ENCODE measurements around the gene PJA2. TPM values are rescaled to one million over a fixed set of nuclear protein-coding genes. Genes with fewer than 3 reads are reported as not detected.
"Not testable (repeated sequence)": the region's sequence is repeated elsewhere in the genome, so short reads cannot be mapped to it uniquely, and the experiment has no call there.

PJA2 gene
- total and polyA plus RNA-seq, 4 donors, result 65.9 to 157 (median 101) TPM

DNA sequence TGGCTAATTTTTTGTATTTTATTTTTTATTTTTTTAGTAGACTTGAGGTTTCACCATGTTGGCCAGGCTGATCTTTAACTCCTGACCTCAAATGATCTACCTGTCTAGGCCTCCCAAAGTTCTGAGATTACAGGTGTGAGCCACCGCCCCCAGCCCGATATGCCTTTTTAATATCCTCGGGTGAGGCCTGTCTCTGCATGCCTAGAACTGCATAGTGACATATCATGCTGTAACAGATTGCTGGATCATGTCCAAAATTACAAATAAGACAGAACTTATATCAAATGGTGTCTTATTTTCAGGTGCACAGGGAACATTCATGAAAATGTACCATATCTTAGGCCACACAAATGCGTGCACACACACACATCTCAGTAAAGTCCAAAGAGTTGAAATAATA lies 39.1 kb upstream of the PJA2 start:
- H3K9me3 ChIP-seq (ENCODE audit: control insufficient read depth, low read length), result no peaks in the 10 kb centered on the region
- H3K27ac ChIP-seq (ENCODE audit: low read depth in 1 of 2, low read length in 2 of 2), result no peak overlapping the region
- DNase-seq (no peak), ATAC-seq (ENCODE audit: low FRiP score) (no peak)
- no peaks in the 10 kb centered on the region for H3K4me1 ChIP-seq (ENCODE audit: control insufficient read depth in 1 of 2, insufficient read depth in 2 of 2, low read length in 2 of 2)
- WGBS, 2 donors, result 72 to 90% methylated on average over 4 of the region's 4 CpGs
- H3K36me3 ChIP-seq (ENCODE audit: control insufficient read depth in 1 of 2, insufficient read depth in 2 of 2, low read length in 1 of 2), result no peaks in the 10 kb centered on the region
- no peaks in the 10 kb centered on the region for H3K27me3 ChIP-seq (ENCODE audit: control insufficient read depth in 1 of 2, insufficient read depth in 2 of 2, low read length in 1 of 2)
- no peak overlapping the region for H3K4me3 ChIP-seq (ENCODE audit: low read length in 2 of 2)
- intact Hi-C loops (cut with DNase I), result no loop called here

DNA sequence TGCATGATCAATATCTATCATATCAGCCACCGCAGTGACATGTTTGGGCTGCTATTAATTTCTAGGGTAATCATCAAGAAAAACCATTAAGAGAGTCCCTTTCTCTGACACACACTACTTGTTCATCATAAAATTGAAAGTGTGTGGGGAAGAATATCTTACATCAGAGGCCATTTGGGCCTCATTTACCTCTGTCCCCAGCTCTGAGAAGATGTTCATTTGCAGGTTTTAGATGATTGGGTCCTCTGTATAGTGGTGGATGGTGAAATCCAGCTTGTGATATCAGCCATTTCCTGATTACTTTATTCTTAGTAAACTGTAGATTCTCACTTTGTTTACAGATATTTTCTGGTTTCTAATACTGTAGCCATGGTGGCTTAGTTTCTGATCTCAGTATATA lies 29.8 kb upstream of the PJA2 start:
- 83 to 86% methylated on average over 1 of the region's 1 CpG for WGBS, 2 donors
- intact Hi-C loops (cut with DNase I), result no loop called here
- Histone ChIP-seq H3K4me1 (ENCODE audit: control insufficient read depth in 1 of 2, insufficient read depth in 2 of 2, low read length in 2 of 2) (no peaks in the 10 kb centered on the region), H3K36me3 (ENCODE audit: control insufficient read depth in 1 of 2, insufficient read depth in 2 of 2, low read length in 1 of 2) (no peaks in the 10 kb centered on the region), H3K27me3 (ENCODE audit: control insufficient read depth in 1 of 2, insufficient read depth in 2 of 2, low read length in 1 of 2) (no peaks in the 10 kb centered on the region), H3K4me3 (ENCODE audit: low read length in 2 of 2) (no peak overlapping the region), H3K9me3 (ENCODE audit: control insufficient read depth, low read length) (no peaks in the 10 kb centered on the region), H3K27ac (ENCODE audit: low read depth in 1 of 2, low read length in 2 of 2) (no peak overlapping the region)
- no peak for ATAC-seq (ENCODE audit: low FRiP score)
- no peak for DNase-seq

DNA sequence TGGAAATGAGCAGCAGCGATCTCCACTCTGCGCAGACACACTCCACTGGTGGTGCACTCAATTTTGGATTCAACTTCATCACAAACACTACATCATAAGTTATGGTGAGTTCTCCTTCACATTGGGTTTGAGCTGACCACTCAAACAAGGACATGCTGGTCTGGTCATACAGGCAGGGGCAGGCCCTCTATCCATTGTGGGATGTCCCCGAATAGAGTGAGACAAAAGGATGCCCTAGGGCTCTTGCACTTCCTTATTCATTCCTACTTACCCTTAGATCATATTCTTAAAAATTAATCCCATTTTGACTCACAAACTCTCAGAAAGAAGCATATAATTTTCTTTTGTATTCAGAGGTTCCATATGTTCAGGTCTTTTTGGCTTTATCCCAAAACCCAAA lies 16.3 kb upstream of the PJA2 start:
- intact Hi-C loops (cut with DNase I), result no loop called here
- 98 to 99% methylated on average over 3 of the region's 3 CpGs for WGBS, 2 donors
- Histone ChIP-seq H3K27me3 (ENCODE audit: control insufficient read depth in 1 of 2, insufficient read depth in 2 of 2, low read length in 1 of 2) (no peaks in the 10 kb centered on the region), H3K4me3 (ENCODE audit: low read length in 2 of 2) (no peak overlapping the region), H3K36me3 (ENCODE audit: control insufficient read depth in 1 of 2, insufficient read depth in 2 of 2, low read length in 1 of 2) (no peaks in the 10 kb centered on the region), H3K9me3 (ENCODE audit: control insufficient read depth, low read length) (no peaks in the 10 kb centered on the region), H3K27ac (ENCODE audit: low read depth in 1 of 2, low read length in 2 of 2) (no peak overlapping the region), H3K4me1 (ENCODE audit: control insufficient read depth in 1 of 2, insufficient read depth in 2 of 2, low read length in 2 of 2) (no peaks in the 10 kb centered on the region)
- ATAC-seq (ENCODE audit: low FRiP score) (no peak), DNase-seq (no peak)

DNA sequence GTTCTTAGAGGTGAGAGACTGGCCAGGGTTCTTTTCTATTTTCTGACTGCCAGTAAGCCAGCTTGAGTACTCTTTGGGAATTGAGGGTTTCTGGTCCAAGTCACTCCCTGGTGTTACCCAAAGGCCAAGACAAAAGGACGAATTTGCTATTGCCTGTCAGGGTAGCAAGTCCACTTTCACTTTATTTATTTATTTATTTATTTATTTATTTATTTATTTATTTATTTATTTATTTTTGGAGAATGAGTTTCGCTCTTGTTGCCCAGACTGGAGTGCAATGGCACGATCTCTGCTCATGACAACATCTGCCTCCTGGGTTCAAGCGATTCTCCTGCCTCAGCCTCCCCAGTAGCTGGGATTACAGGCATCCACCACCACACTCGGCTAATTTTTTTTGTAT lies 15.7 kb upstream of the PJA2 start:
- H3K36me3 ChIP-seq (ENCODE audit: control insufficient read depth in 1 of 2, insufficient read depth in 2 of 2, low read length in 1 of 2); H3K27me3 ChIP-seq (ENCODE audit: control insufficient read depth in 1 of 2, insufficient read depth in 2 of 2, low read length in 1 of 2); intact Hi-C loops (cut with DNase I); ATAC-seq (ENCODE audit: low FRiP score); H3K27ac ChIP-seq (ENCODE audit: low read depth in 1 of 2, low read length in 2 of 2); DNase-seq; H3K4me1 ChIP-seq (ENCODE audit: control insufficient read depth in 1 of 2, insufficient read depth in 2 of 2, low read length in 2 of 2); H3K9me3 ChIP-seq (ENCODE audit: control insufficient read depth, low read length); H3K4me3 ChIP-seq (ENCODE audit: low read length in 2 of 2): not testable (repeated sequence)
- WGBS, 2 donors, result 95 to 98% methylated on average over 5 of the region's 5 CpGs

DNA sequence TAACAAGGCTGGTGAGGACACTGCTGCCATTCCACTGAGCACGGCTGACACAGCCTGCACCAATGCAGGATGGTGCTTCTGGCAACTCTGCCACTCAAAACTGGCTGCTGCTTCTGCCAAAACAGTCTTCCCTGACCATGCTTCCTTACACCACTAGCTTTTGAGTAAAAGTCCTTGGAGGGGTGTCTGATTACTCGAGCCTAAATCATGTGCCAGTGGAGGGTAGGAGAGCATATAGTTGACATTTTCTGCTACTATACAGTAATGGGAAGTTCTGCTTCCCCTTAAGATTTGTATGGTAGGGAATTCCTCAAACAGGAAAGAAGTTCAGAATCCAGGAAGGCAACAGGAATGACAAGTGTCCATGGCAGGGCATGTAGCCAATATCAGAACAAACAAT lies 12.2 kb upstream of the PJA2 start:
- no peak for ATAC-seq (ENCODE audit: low FRiP score)
- H3K27me3 ChIP-seq (ENCODE audit: control insufficient read depth in 1 of 2, insufficient read depth in 2 of 2, low read length in 1 of 2), result no peaks in the 10 kb centered on the region
- no peak for DNase-seq
- H3K36me3 ChIP-seq (ENCODE audit: control insufficient read depth in 1 of 2, insufficient read depth in 2 of 2, low read length in 1 of 2), result no peaks in the 10 kb centered on the region
- no peak overlapping the region for H3K27ac ChIP-seq (ENCODE audit: low read depth in 1 of 2, low read length in 2 of 2)
- WGBS, 2 donors, result 70 to 73% methylated on average over 2 of the region's 2 CpGs
- no peaks in the 10 kb centered on the region for H3K4me1 ChIP-seq (ENCODE audit: control insufficient read depth in 1 of 2, insufficient read depth in 2 of 2, low read length in 2 of 2)
- intact Hi-C loops (cut with DNase I), result no loop called here
- H3K9me3 ChIP-seq (ENCODE audit: control insufficient read depth, low read length), result no peaks in the 10 kb centered on the region
- no peak overlapping the region for H3K4me3 ChIP-seq (ENCODE audit: low read length in 2 of 2)

DNA sequence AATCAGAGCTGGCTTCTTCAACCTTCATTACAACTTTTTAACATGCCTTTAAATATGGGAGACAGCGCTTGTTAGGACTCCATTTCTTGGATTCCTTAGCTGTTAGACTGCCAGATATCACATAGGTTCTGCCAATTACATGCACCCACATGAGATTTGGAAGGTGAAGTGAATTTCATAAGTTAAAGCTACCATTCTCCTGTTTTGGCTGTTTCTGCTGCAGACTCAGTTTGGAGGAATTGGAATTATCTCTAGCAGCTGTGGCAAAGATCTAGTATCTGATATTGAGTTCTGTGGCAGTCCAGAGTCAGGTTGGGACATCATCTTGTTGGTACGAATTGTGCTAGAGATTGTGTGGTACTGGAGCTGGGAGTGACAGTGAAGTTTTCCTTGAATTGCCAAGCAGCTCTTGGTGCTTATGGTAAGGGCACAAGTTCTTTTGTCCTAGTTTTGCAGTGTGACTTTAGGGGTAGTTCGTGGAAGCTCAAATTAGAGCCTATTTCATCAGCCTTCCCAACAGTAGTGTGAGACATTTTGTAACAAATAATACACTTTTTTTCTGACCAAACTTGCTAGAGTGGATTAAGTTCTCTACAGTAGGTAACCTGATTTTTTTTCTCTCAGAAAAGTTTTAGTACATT lies 9.1 kb upstream of the PJA2 start:
- H3K4me1 ChIP-seq (ENCODE audit: control insufficient read depth in 1 of 2, insufficient read depth in 2 of 2, low read length in 2 of 2), result no peaks in the 10 kb centered on the region
- H3K36me3 ChIP-seq (ENCODE audit: control insufficient read depth in 1 of 2, insufficient read depth in 2 of 2, low read length in 1 of 2), result no peaks in the 10 kb centered on the region
- ATAC-seq (ENCODE audit: low FRiP score) (no peak), DNase-seq (no peak)
- H3K27ac ChIP-seq (ENCODE audit: low read depth in 1 of 2, low read length in 2 of 2), result no peak overlapping the region
- H3K27me3 ChIP-seq (ENCODE audit: control insufficient read depth in 1 of 2, insufficient read depth in 2 of 2, low read length in 1 of 2), result no peaks in the 10 kb centered on the region
- WGBS, 2 donors, result 28 to 31% methylated on average over 3 of the region's 3 CpGs
- no peaks in the 10 kb centered on the region for H3K9me3 ChIP-seq (ENCODE audit: control insufficient read depth, low read length)
- intact Hi-C loops (cut with DNase I), result no loop called here
- H3K4me3 ChIP-seq (ENCODE audit: low read length in 2 of 2), result no peak overlapping the region

DNA sequence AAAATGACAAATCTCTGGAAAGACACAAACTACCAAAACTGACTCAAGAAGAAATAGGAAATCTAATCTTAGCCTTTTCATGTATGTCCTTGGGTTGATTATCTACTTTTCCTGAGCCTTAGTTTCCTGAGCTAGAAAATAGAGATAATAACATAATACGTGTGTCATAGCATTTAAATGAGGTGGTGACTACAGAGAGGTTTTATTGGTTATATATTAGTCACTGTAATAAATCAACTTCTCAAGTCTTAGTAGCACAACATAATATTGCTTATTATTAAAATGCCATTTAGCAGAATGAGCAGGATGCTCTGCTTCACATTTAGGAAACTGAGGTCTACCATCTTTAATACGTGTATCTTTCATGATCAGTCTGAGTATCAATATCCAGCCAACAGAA lies 7.1 kb upstream of the PJA2 start:
- whole genome bisulfite sequencing, 2 donors, result 89 to 95% methylated on average over 2 of the region's 2 CpGs
- Histone ChIP-seq H3K9me3 (ENCODE audit: control insufficient read depth, low read length) (no peaks in the 10 kb centered on the region), H3K4me1 (ENCODE audit: control insufficient read depth in 1 of 2, insufficient read depth in 2 of 2, low read length in 2 of 2) (peaks cover 0 to 2% of the 10 kb centered on the region in 2 donors), H3K27ac (ENCODE audit: low read depth in 1 of 2, low read length in 2 of 2) (no peak overlapping the region), H3K4me3 (ENCODE audit: low read length in 2 of 2) (no peak overlapping the region), H3K27me3 (ENCODE audit: control insufficient read depth in 1 of 2, insufficient read depth in 2 of 2, low read length in 1 of 2) (no peaks in the 10 kb centered on the region), H3K36me3 (ENCODE audit: control insufficient read depth in 1 of 2, insufficient read depth in 2 of 2, low read length in 1 of 2) (no peaks in the 10 kb centered on the region)
- ATAC-seq (ENCODE audit: low FRiP score), result no peak
- no peak for DNase-seq
- intact Hi-C loops (cut with DNase I), result no loop called here

DNA sequence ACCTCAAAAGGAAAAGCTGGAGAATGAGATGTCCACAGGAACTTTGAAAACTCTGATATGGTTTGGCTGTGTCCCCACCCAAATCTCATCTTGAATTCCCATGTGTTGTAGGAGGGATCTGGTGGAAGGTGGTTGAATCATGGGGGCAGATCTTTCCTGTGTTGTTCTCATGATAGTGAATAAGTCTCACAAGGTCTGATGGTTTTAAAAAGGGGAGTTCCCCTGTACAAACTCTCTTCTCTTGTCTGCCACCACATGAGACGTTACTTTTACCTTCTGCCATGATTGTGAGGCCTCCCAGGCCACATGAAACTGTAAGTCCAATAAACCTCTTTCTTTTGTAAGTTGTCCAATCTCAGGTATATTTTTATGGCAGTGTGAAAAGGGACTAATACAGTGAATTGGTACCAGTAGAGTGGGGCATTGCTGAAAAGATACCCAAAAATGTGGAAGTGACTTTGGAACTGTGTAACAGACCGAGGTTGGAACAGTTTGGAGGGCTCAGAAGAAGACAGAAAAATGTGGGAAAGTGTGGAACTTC lies 4.2 kb upstream of the PJA2 start:
- H3K4me1 ChIP-seq (ENCODE audit: control insufficient read depth in 1 of 2, insufficient read depth in 2 of 2, low read length in 2 of 2); H3K27me3 ChIP-seq (ENCODE audit: control insufficient read depth in 1 of 2, insufficient read depth in 2 of 2, low read length in 1 of 2); H3K27ac ChIP-seq (ENCODE audit: low read depth in 1 of 2, low read length in 2 of 2); H3K36me3 ChIP-seq (ENCODE audit: control insufficient read depth in 1 of 2, insufficient read depth in 2 of 2, low read length in 1 of 2); ATAC-seq (ENCODE audit: low FRiP score); H3K4me3 ChIP-seq (ENCODE audit: low read length in 2 of 2); intact Hi-C loops (cut with DNase I); H3K9me3 ChIP-seq (ENCODE audit: control insufficient read depth, low read length); DNase-seq: not testable (repeated sequence)
- WGBS, 2 donors, result 95 to 97% methylated on average over 2 of the region's 2 CpGs

DNA sequence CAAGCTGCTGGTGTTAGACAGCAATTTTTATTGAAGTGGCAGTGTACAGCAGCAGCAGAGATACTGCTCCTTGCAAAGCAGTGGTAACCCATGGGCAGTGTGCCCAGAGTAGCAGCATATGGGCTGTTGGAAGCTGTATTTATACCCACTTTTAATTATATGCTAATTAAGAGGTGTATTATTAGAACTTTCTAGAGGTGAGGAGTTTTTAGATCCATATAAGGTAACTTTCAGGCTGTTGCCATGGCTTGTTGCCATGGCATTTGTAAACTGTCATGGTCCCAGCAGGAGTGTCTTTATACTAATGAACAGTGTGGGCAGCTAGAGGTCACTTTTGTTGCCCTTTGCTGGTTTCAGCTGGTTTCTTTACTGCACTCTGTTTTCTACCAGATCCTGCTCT lies 3.7 kb upstream of the PJA2 start:
- Histone ChIP-seq H3K27ac (ENCODE audit: low read depth in 1 of 2, low read length in 2 of 2) (peak overlapping the region in 1 of 2 donors; percentile 25), H3K36me3 (ENCODE audit: control insufficient read depth in 1 of 2, insufficient read depth in 2 of 2, low read length in 1 of 2) (no peaks in the 10 kb centered on the region), H3K27me3 (ENCODE audit: control insufficient read depth in 1 of 2, insufficient read depth in 2 of 2, low read length in 1 of 2) (no peaks in the 10 kb centered on the region), H3K4me3 (ENCODE audit: low read length in 2 of 2) (no peak overlapping the region), H3K9me3 (ENCODE audit: control insufficient read depth, low read length) (no peaks in the 10 kb centered on the region), H3K4me1 (ENCODE audit: control insufficient read depth in 1 of 2, insufficient read depth in 2 of 2, low read length in 2 of 2) (peaks cover 0 to 2% of the 10 kb centered on the region in 2 donors)
- ATAC-seq (ENCODE audit: low FRiP score) (no peak), DNase-seq (no peak)
- intact Hi-C loops (cut with DNase I), result no loop called here
